ENCODE measurements around the gene YAP1. TPM values are rescaled to one million over a fixed set of nuclear protein-coding genes. Genes with fewer than 3 reads are reported as not detected.

The YAP1 gene
- polyA plus RNA-seq, 1 experiment = 139 TPM

- H3K4me3 ChIP-seq (ENCODE audit: low read depth, low read length) = no peak overlapping the region
- ChIA-PET CTCF (no interaction called here), POLR2A (no interaction called here)
- no peaks in the 10 kb centered on the region for H3K27me3 ChIP-seq (ENCODE audit: control insufficient read depth, insufficient read depth, low read length)
- TF ChIP-seq CTCF (IDR thresholded peaks at IDR 0.05; ENCODE audit: insufficient read depth, low read depth, low read length) = no peak
- DNase-seq (ENCODE audit: low read depth) = no peak
- peaks cover 1% of the 10 kb centered on the region; the same call in 1 of the 2 replicates for H3K36me3 ChIP-seq (ENCODE audit: control insufficient read depth, insufficient read depth, low read length)
These were observed 38.5 kb upstream of the YAP1 start for GRCh38 chr11:102071497-102072472.

GRCh38 chr11:102073253-102073652 is 37.0 kb upstream of the YAP1 start:
- peaks cover 1% of the 10 kb centered on the region; the same call in 1 of the 2 replicates for H3K36me3 ChIP-seq (ENCODE audit: control insufficient read depth, insufficient read depth, low read length)
- H3K4me3 ChIP-seq (ENCODE audit: low read depth, low read length) = no peak overlapping the region
- H3K27me3 ChIP-seq (ENCODE audit: control insufficient read depth, insufficient read depth, low read length) = no peaks in the 10 kb centered on the region
- no peak for TF ChIP-seq CTCF (IDR thresholded peaks at IDR 0.05; ENCODE audit: insufficient read depth, low read depth, low read length)
- CTCF ChIA-PET = no interaction called here
- no peak for DNase-seq (ENCODE audit: low read depth)
- POLR2A ChIA-PET = no interaction called here

GRCh38 chr11:102079625-102080024 is 30.6 kb upstream of the YAP1 start:
- POLR2A ChIA-PET = no interaction called here
- no peak for TF ChIP-seq CTCF (IDR thresholded peaks at IDR 0.05; ENCODE audit: insufficient read depth, low read depth, low read length)

GRCh38 chr11:102081313-102081712 is 28.9 kb upstream of the YAP1 start:
- CTCF ChIA-PET = interaction anchor here (0.6 kb wide), 1 partner anchor 1120 kb away, joined by 3 read pairs; no protein-coding TSS in a partner anchor
- no peak for DNase-seq (ENCODE audit: low read depth)
- no peaks in the 10 kb centered on the region for H3K27me3 ChIP-seq (ENCODE audit: control insufficient read depth, insufficient read depth, low read length)
- H3K36me3 ChIP-seq (ENCODE audit: control insufficient read depth, insufficient read depth, low read length) = no peaks in the 10 kb centered on the region
- no peak overlapping the region for H3K4me3 ChIP-seq (ENCODE audit: low read depth, low read length)
- no peak for TF ChIP-seq CTCF (IDR thresholded peaks at IDR 0.05; ENCODE audit: insufficient read depth, low read depth, low read length)
- POLR2A ChIA-PET = no interaction called here

More at GRCh38 chr11:102079625-102080024, 30.6 kb upstream of the YAP1 start:
- CTCF ChIA-PET = no interaction called here
- Histone ChIP-seq H3K36me3 (ENCODE audit: control insufficient read depth, insufficient read depth, low read length) (no peaks in the 10 kb centered on the region), H3K4me3 (ENCODE audit: low read depth, low read length) (no peak overlapping the region), H3K27me3 (ENCODE audit: control insufficient read depth, insufficient read depth, low read length) (no peaks in the 10 kb centered on the region)
- DNase-seq (ENCODE audit: low read depth) = no peak

GRCh38 chr11:102085864-102086551 is 24.2 kb upstream of the YAP1 start:
- Histone ChIP-seq H3K27me3 (ENCODE audit: control insufficient read depth, insufficient read depth, low read length) (no peaks in the 10 kb centered on the region), H3K4me3 (ENCODE audit: low read depth, low read length) (no peak overlapping the region), H3K36me3 (ENCODE audit: control insufficient read depth, insufficient read depth, low read length) (no peaks in the 10 kb centered on the region)
- TF ChIP-seq CTCF (IDR thresholded peaks at IDR 0.05; ENCODE audit: insufficient read depth, low read depth, low read length) = no peak
- POLR2A ChIA-PET = no interaction called here
- no peak for DNase-seq (ENCODE audit: low read depth)
- CTCF ChIA-PET = no interaction called here
